ENCODE data around the gene IL21R.
"Not testable (repeated sequence)": the region's sequence is repeated elsewhere in the genome, so short reads cannot be mapped to it uniquely, and the experiment has no call there.

Gene IL21R

DNA sequence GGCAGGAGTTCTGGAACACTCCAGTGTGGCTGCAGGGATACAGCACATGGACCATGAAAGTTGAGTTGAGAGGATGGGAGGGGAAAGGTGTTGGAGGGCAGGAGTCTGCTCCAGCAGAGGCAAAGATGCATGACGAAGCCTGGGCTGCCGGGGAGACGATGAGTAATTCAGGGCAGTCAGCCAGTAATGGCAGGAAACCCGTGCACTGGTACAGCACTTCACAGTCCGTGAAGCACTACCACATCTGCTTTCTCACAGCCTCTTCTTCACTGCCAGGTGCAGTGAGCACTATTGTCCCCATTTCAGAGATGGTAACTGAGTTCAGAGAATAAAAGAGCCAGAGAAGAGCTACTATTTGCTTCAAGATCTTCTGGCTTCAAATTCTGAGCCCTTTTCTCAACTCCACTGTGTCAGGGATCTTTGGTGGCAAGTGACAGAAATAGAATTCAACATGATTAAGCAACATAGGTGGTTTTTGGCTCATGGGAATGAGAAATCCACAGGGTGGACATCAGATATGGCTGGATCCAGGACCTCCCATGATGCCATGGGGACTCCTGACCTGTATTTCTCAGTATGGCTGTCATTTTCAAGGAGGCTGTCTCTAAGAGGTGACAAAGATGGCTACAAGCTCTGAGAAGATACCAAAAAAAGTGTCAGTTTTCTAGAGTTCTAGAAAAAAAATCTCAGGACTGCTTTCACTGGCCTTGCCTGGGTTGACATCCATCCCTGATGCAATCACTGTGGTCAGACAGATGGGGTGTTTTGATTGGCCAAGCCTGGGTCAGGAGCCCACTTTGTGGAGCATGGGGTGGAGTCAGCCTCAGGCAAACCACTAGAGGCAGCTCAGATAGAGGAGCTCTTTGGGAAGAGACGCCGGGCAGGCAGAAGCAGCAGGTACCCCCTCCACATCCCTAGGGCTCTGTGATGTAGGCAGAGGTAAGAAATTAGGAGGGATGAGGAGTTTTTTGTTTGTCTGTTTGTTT is 24.7 kb downstream of the IL21R start:
- peak; percentile 87 for DNase-seq (ENCODE audit: low spot score)

DNA sequence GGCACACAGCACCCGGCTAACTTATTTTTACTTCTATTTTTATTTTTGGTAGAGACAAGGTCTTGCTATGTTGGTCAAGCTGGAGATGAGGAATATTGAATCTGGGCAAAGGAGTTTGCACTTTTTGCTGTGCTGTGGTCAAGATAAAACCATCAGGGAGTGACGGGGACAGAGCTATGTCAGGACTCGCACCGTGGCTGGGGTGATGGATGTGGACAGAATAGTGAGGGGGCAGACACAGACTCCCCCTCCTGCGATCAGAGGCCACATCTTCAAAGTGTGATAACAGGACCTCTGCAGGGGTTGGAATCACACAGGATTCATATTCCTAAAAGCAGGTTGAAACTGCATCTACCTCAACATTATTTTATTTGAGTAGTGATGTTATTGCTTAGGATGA is 25.6 kb downstream of the IL21R start:
- no peak for DNase-seq (ENCODE audit: low spot score)

DNA sequence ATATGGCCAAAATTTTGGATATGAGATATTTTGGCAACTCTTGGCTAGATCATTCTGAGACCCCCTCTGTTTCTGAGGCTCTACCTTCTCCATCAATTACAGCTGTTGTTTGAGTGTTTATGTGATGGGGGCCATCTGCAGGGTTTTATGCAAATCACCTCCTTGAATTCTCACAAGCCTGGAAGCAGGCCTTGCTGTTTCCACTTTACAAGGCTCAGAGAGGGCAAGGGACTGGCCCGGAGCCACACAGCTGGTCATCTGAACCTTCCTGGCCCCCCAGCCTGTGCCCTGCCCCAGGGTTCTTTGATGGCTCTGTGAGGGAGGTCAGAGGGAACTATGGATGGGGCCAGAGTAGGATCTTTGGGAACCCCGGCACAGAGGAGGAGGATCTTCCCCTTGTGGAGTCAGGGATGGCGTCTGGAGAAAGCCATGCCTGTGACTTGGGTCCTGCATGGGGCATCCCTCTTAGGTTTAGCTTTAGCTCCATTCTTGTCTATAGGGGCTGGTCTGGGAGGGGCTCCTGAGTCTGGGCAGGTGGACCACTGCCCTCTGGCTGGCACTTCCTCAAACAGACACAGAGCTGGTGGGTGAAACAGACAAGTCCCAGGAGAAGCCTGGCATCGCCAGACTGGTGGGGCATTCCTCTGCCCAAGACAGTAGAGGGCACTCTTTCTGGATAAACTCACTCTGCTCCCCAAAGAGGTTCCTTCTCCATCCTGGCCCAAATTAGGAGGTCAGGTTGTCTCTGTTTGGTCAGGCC is 26.2 kb downstream of the IL21R start:
- DNase-seq (ENCODE audit: low spot score): no peak

DNA sequence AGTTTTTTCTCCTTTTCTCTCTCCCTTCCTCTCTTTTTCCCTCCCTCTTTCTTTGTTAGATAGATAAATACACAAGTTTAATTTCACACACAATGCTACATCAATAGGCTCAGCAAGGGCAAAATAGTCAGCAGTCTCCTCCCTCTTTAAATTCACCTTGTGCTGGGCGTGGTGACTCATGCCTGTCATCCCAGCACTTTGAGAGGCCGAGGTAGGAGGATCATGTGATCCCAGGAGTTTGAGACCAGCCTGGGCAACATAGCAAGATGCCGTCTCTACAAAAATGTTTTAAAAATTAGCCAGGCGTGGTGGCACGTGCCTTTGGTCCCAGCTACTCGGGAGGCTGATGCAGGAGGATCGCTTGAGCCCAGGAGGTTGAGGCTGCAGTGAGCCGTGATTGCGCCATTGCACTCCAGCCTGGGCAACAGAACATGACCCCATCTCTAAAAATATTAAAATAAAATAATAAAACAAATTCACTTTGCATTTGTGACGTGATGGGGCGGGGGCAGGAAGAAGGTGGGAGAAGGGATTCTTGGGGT is 27.4 kb downstream of the IL21R start:
- DNase-seq (ENCODE audit: low spot score): no peak

DNA sequence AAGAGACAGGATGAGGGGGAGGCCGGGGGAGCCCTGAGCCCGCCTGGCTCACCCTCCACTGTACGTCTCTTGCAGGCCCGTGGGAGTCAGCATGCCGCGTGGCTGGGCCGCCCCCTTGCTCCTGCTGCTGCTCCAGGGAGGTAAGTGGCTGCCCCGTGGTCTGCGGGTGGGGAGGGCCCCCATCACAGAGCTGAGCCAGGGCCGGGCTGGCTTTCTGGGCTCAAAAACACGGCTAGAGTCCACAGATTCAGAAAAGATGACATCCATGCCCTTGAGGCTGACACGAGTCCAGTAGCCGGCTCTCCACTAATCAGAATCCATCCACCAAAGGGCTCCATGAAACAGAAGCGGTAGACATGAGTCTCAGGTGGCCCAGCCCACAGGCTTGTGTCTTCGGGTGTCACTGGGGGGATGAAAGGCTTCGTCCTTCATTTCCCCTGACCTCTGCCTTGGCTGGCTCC is 28.0 kb downstream of the IL21R start:
- no peak for DNase-seq (ENCODE audit: low spot score)

DNA sequence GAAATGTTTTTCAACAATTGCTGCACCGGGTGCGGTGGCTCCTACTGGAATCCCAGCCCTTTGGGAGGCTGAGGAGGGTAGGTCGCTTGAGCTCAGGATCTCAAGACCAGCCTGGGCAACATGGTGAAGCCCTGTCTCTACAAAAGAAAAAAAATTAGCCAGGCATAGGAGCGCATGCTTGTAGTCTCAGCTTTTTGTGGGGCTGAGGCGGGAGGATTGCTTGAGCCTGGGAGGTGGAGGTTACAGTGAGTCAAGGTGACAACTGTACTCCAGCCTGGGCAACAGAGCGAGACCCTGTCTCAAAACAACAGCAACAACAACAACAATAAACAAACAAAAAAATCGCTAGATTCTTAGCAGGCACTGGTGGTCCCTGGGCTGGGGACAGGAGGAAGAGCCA is 28.5 kb downstream of the IL21R start:
- DNase-seq (ENCODE audit: low spot score): no peak

DNA sequence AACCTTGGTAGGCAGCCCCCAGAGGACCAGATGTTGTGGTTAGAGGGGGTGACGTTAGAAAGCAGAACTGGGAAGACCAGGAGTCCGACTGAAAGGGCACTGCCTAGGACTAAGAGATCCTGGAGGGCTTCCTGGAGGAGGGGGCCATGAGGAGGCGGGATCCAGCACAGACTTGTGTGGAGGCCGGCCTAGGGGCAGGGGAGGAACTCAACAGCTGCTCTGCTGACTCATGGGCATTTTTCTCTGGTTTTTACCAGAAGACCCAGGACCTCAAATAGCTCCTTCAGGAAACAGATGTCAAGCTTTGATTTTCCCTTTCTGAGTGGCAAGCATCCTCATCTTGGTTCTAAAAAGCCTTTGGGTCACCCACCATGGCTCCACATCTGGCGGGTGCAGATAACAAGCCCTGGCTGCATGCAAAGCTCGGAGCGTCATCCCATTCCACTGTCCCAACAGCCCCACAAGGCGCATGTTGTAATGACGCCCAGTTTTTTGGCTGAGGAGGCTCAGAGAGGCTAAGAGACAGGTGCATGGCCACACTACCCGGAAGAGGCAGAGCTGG is 29.0 kb downstream of the IL21R start:
- DNase-seq (ENCODE audit: low spot score): no peak

DNA sequence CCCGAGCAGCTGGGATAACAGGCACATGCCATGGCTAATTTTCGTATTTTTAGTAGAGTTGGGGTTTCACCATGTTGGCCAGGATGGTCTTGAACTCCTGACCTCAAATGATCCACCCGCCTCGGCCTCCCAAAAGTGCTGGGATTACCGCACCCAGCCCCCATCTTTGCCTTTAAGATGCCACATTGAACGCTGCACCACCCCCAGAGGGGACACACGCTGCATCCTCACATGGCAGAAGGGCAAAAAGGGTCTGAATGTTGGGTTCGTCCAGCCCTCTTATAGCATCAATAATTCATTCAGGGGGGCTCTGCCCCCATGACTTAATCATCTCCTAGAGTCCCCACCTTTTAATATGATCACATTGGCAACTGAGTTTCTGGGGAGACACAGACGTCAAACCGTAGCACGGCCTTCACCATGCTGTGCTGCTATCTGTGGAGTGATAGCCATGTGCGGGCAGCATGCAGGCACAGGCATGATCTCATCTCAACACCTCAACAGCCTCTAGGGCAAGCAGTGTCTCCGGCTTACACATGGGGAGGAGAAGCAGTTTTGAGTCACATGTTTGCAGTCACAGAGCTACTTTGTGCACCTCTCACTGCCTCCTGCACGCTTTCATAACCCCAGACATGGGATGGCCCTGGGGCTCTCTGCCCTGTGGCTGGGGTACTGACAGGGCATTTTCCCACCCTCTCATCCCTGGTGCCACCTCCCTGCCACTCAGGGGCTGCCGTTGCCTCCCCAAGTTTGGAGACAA is 30.0 kb downstream of the IL21R start:
- DNase-seq (ENCODE audit: low spot score): peak; percentile 48

DNA sequence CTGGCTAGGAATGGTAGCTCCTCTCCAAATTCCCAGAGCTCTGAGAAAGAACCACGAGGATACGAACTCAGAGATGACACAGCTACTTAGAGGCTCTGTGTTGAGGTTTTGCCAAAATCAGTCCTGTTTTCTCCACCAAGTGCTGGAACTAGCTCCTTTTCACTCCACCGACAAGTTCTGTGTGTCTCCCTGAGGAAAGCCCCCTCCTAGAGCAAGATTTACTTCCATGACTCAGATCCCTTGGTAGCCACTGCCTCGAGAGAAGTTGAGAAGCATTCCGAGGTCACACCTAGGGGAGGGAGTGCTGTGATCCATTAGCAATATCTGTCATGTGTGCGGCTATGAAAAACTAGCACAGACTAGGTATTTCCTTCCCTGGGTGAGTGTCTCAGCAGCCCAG is 30.6 kb downstream of the IL21R start:
- peak; percentile 71 for DNase-seq (ENCODE audit: low spot score)

DNA sequence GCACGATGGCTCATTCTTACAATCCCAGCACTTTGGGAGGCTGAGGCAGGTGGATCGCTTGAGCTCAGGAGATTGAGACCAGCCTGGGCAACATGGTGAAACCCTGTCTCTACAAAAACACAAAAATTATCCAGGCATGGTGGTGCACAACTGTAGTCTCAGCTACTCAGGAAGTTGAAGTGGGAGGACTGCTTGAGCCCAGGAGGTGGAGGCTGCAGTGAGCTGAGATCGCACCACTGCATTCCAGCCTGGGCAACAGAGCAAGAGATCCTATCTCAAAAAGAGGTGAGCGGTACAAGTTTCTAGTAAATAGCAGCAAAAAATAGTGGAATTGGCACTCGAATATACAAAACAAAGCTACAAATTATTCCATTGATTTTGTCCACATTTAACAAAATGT is 31.2 kb downstream of the IL21R start:
- DNase-seq (ENCODE audit: low spot score): not testable (repeated sequence)

DNA sequence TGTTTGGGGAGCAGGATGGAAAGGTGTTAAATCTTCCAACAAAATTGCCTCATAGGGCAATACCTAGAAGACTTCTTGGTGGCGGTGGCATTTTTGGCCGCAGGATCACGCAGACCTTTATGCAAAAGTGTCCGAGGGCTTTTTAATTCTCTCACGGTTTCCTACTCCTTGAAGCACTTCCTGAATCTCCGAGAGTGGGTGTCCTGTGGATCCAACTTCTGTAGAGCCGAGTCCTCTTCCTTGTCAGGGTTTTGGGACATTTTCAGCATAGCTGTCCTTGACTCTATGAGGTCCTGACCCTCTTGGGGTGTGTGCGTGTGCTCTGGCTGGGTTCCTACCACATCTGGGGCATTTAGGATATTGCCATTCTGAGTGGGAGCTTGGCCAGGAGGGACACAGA is 31.7 kb downstream of the IL21R start:
- no peak for DNase-seq (ENCODE audit: low spot score)

DNA sequence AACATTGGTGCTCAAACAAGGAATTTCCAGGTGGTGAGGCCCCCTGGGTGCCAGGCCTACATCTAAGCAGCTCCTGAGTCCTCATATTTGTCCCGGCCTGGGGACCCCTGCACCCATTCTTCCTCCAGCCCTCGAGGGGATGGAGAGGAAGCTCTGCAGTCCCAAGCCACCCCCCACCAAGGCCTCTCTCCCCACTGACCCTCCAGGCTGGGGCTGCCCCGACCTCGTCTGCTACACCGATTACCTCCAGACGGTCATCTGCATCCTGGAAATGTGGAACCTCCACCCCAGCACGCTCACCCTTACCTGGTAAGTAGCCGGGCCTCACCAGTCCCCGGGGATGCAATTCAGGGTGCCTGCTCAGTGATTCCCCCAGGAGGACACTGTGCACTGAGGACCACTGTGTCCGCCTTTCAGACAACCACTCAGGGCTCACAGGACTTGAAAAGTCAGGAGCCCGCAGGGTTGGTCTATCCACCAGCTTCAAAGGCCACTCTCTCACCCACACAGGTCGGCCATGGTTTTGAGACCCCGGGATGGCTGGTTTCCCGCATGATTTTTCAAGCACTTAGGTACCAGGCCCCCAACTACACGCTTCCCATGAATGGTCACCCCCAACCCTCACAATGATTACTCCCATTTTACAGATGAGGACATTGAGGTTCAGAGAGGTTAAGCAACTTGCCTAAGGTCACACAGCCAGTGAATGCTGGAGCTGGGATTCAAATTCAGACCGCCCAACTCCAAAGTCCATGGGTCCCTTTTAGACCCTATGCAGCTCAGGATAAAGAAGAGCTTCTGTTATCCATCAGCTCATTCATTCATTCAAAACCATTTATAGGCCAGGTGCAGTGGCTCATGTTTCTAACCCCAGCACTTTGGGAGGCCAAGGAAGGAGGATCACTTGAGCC is 32.4 kb downstream of the IL21R start:
- no peak for DNase-seq (ENCODE audit: low spot score)

DNA sequence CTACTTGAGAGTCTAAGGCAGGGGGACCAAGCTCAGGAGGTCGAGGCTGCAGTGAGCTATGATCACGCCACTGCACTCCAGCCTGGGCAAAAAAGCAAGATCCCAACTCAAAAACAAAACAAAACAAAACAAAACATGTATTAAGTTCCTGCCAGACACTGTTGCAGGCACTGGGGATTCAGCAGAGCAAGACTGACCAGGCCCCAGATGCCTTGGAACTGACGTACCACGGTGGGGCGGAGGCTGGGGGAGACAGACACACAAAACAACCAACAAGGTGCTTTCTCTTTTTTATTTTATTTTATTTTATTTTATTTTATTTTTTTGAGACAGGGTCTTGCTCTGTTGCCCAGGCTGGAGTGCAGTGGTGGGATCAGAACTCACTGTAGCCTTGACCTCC is 33.2 kb downstream of the IL21R start:
- DNase-seq (ENCODE audit: low spot score): not testable (repeated sequence)

DNA sequence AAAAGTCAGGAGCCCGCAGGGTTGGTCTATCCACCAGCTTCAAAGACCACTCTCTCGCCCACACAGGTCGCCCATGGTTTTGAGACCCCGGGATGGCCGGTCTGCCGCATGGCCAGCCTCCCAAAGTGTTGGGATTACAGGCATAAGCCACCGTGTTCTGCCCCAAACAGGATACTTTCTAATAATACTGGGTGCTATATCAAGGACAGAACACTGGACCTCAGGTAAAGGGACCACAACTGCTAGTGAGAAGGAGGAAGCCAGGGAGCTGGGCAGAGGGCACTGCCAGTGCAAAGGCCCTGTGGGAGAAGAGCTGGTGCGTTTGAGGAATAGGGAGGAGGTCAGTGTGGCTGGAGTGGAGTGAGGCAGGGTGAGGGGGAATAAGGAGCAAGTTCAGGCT is 34.1 kb downstream of the IL21R start:
- DNase-seq (ENCODE audit: low spot score): no peak

DNA sequence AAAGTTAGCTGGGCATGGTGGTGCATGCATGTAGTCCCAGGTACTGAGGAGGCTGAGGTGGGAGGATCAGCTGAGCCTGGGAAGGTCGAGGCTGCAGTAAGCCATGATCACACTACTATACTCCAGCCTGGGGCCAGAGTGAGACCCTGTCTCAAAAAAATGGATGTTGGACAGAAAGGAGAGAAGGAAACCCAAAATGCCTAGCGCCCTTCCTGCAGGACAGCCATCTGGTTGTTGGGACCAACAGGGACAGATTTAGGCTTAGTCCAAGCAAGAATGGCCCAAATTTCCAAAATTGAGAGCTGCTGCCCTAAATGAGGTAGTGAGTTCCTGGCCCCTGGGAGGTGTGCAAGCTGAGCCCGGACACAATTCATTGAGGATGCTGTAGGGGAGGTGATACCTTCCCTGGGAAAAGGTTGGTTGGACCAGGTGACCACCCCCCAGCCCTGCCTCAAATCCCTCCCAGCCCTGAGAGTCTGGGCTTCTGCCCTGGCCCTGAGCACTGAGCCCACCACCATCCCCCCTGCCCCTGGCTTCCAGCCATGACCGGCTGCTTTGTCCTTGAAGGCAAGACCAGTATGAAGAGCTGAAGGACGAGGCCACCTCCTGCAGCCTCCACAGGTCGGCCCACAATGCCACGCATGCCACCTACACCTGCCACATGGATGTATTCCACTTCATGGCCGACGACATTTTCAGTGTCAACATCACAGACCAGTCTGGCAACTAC is 35.1 kb downstream of the IL21R start:
- no peak for DNase-seq (ENCODE audit: low spot score)

DNA sequence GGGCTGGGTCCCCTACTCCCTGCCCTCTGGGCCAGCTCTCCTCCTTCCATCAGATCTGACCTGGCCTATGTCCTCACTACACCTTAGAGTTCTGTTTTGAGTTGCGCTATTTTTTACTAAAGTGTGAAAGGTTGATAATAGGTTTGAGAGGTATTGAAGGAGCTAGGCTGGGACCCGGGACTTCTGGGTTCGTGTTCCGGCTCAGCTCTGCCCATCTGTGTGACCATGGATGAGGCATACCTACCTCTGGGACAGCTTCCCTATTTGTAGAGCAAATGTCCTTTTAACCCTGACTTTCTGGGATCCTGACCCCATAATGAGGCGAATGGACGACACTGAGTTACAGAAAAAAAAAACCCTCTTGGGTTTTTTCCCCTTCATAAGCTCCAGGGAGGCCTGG is 36.0 kb downstream of the IL21R start:
- no peak for DNase-seq (ENCODE audit: low spot score)

DNA sequence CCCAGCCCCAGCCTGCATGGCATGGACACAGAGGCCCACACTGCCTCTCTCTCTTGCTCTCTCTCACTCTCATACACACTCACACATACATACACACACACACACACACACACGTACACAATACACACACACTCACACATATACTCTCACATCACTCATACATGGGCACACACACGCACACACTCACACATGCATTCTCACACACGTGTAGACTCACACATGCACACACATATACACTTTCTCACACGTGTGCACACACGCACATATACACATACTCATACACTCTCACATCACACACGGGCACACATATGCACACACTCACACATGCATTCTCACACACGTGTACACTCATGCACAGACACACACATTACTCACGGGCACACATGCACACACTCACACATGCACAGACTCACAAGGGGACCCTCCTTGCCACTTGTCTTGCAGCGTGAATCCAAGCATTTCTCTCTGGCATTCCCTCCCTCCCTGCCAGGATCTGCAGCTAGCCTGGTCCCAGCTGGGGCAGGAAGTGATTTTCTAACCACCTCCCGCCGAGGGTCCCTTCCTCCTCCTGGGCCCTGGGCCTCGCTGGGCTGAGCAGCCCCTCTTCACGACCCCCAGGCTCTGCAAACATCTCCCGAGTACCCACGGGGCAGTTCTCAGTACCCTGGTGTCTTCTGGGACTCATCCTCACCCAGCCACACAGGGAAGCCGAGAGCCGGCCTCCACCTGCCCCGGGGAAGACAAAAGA is 37.5 kb downstream of the IL21R start:
- no peak for DNase-seq (ENCODE audit: low spot score)

DNA sequence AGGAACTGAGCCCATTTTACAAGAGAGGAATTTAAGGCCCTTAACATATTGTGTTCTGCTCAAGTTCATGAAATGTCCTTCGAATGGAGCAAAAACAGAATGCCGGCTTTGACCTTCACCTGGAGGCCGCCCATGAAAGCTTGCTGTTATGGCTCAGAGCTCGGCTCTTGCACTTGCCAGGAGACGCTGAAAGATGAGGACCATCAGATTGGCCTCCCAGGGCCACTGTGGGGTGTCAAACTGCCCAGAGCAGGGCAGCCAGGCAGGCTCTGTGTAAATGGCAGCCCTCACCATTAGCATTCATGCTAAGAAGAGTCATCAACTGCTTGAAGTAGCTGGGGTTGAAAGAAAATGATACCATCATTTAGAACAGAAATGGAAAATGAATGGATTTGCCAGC is 39.3 kb downstream of the IL21R start:
- DNase-seq (ENCODE audit: low spot score): no peak

DNA sequence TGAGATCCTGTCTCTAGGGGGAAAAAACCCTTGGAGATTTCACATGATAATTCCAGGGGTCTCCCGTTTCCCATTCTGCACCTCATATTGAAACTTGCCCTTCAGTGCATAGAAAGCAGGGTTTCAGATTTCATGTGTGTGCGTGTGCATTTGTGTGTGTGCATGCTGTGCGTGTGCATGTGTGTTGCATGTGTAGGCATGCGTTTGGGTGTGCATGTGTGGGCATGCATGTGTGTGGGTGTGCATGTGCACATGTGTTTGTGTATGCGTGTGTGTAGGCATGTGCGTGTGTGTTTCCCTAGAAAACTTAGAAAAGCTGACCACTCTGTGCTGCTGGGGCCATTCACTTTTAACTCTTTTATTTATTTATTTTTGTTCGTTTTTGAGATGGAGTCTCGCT is 40.0 kb downstream of the IL21R start:
- no peak for DNase-seq (ENCODE audit: low spot score)
